ENCODE data around the gene WNT11. TPM values are rescaled to one million over a fixed set of nuclear protein-coding genes. Genes with fewer than 3 reads are reported as not detected.
A peak's percentile ranks its signal among the peaks of the same experiment; 100 is the strongest.

The WNT11 gene
- total RNA-seq, 1 donor, result 0.36 TPM

GRCh38 chr11:76186776-76187279 lies 19.5 kb downstream of the WNT11 start:
- no peak overlapping the region for H2AFZ ChIP-seq (ENCODE audit: low read length)
- H3K79me2 ChIP-seq (ENCODE audit: insufficient read depth, low read length), result no peaks in the 10 kb centered on the region
- no peaks in the 10 kb centered on the region for H4K20me1 ChIP-seq (ENCODE audit: insufficient read depth, low read length)
- H3K27ac ChIP-seq (ENCODE audit: low read depth, low read length), result no peak overlapping the region
- H3K4me3 ChIP-seq (ENCODE audit: insufficient read depth, low read length), result no peak overlapping the region
- no peak for DNase-seq (ENCODE audit: insufficient read length, low spot score, missing footprints)
- TF ChIP-seq CTCF (IDR thresholded peaks at IDR 0.05; ENCODE audit: extremely low read depth, low read depth, low read length), result no peak
- no peaks in the 10 kb centered on the region for H3K4me1 ChIP-seq (ENCODE audit: insufficient read depth, low read length)
- peaks cover 4% of the 10 kb centered on the region for H3K27me3 ChIP-seq (ENCODE audit: insufficient read depth, low read length)
- H3K4me2 ChIP-seq (ENCODE audit: insufficient read depth, low read length), result no peak overlapping the region
- H3K9me3 ChIP-seq (ENCODE audit: low read depth, low read length), result no peaks in the 10 kb centered on the region
- no peaks in the 10 kb centered on the region for H3K36me3 ChIP-seq (ENCODE audit: insufficient read depth, low read length)

- no peak overlapping the region for H3K4me2 ChIP-seq (ENCODE audit: insufficient read depth, low read length)
- peak; percentile 97 for DNase-seq (ENCODE audit: insufficient read length, low spot score, missing footprints)
- no peaks in the 10 kb centered on the region for H3K79me2 ChIP-seq (ENCODE audit: insufficient read depth, low read length)
- H4K20me1 ChIP-seq (ENCODE audit: insufficient read depth, low read length), result no peaks in the 10 kb centered on the region
- H3K27ac ChIP-seq (ENCODE audit: low read depth, low read length), result no peak overlapping the region
- H3K36me3 ChIP-seq (ENCODE audit: insufficient read depth, low read length), result no peaks in the 10 kb centered on the region
- H3K4me3 ChIP-seq (ENCODE audit: insufficient read depth, low read length), result no peak overlapping the region
- peaks cover 4% of the 10 kb centered on the region for H3K27me3 ChIP-seq (ENCODE audit: insufficient read depth, low read length)
- peak overlapping the region; percentile 76 for H2AFZ ChIP-seq (ENCODE audit: low read length)
- H3K9me3 ChIP-seq (ENCODE audit: low read depth, low read length), result no peaks in the 10 kb centered on the region
- no peak for TF ChIP-seq CTCF (IDR thresholded peaks at IDR 0.05; ENCODE audit: extremely low read depth, low read depth, low read length)
- H3K4me1 ChIP-seq (ENCODE audit: insufficient read depth, low read length), result no peaks in the 10 kb centered on the region
Observed at GRCh38 chr11:76185931-76186401, 20.3 kb downstream of the WNT11 start.

GRCh38 chr11:76185511-76185910 lies 20.8 kb downstream of the WNT11 start:
- Histone ChIP-seq H3K27me3 (ENCODE audit: insufficient read depth, low read length) (peaks cover 4% of the 10 kb centered on the region), H3K4me3 (ENCODE audit: insufficient read depth, low read length) (no peak overlapping the region), H3K79me2 (ENCODE audit: insufficient read depth, low read length) (no peaks in the 10 kb centered on the region), H3K9me3 (ENCODE audit: low read depth, low read length) (no peaks in the 10 kb centered on the region), H4K20me1 (ENCODE audit: insufficient read depth, low read length) (no peaks in the 10 kb centered on the region), H3K27ac (ENCODE audit: low read depth, low read length) (no peak overlapping the region), H2AFZ (ENCODE audit: low read length) (peak overlapping the region; percentile 76), H3K36me3 (ENCODE audit: insufficient read depth, low read length) (no peaks in the 10 kb centered on the region), H3K4me1 (ENCODE audit: insufficient read depth, low read length) (no peaks in the 10 kb centered on the region), H3K4me2 (ENCODE audit: insufficient read depth, low read length) (no peak overlapping the region)
- DNase-seq (ENCODE audit: insufficient read length, low spot score, missing footprints), result no peak
- no peak for TF ChIP-seq CTCF (IDR thresholded peaks at IDR 0.05; ENCODE audit: extremely low read depth, low read depth, low read length)

- TF ChIP-seq CTCF (IDR thresholded peaks at IDR 0.05; ENCODE audit: extremely low read depth, low read depth, low read length), result no peak
- Histone ChIP-seq H3K4me1 (ENCODE audit: insufficient read depth, low read length) (no peaks in the 10 kb centered on the region), H3K4me2 (ENCODE audit: insufficient read depth, low read length) (no peak overlapping the region), H3K9me3 (ENCODE audit: low read depth, low read length) (no peaks in the 10 kb centered on the region), H3K27me3 (ENCODE audit: insufficient read depth, low read length) (peaks cover 4% of the 10 kb centered on the region), H2AFZ (ENCODE audit: low read length) (no peak overlapping the region), H3K4me3 (ENCODE audit: insufficient read depth, low read length) (no peak overlapping the region), H4K20me1 (ENCODE audit: insufficient read depth, low read length) (no peaks in the 10 kb centered on the region), H3K36me3 (ENCODE audit: insufficient read depth, low read length) (no peaks in the 10 kb centered on the region), H3K79me2 (ENCODE audit: insufficient read depth, low read length) (no peaks in the 10 kb centered on the region), H3K27ac (ENCODE audit: low read depth, low read length) (no peak overlapping the region)
- DNase-seq (ENCODE audit: insufficient read length, low spot score, missing footprints), result no peak
Observed at GRCh38 chr11:76184551-76184993, 21.7 kb downstream of the WNT11 start.

Data from osteoblast (primary cell).